DMS53 (cell line): ENCODE data around the gene HECTD2.
"Not testable (repeated sequence)": the region's sequence is repeated elsewhere in the genome, so short reads cannot be mapped to it uniquely, and the experiment has no call there.

ENCODE experiments used
- DNase-seq: peaks from one replicate; lab custom pipeline; 2025; lab: John Stamatoyannopoulos, UW

Gene HECTD2

DNA sequence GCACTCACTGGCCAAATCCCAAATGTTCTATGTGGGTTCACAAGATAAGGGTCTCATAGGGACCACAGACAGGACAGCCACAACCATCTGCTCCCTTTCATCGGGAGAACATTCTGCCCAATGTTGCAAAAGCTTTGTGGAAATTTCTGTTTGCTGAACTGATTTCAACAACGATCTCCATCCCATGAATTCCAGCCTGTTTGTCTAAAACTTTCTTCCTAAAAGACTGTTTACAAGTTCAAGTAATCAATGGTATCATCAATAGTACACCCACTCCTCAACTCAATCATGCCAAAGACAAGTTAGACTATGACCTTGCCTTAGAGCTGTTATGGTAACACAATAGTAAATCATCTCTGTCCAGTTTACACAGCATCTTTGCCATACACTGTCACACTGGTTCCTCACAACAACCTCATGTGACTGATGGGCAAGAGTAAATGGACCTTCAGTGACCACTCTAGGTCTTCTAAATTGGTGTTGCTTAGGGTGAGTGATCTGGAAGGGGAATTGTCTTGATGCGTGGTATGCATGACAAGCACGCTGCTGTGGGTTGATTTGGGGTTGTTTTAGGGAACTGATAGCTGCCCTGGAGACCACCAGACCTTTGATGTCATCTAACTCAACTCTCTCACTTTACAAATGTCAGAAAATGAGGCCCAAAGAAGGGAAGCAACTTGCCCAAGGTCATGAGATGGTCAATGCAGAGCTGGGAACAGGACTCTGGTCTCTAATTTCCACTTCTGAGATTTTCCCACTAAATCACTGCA, 127.7 kb downstream of the HECTD2 start:
- no peak for DNase-seq

DNA sequence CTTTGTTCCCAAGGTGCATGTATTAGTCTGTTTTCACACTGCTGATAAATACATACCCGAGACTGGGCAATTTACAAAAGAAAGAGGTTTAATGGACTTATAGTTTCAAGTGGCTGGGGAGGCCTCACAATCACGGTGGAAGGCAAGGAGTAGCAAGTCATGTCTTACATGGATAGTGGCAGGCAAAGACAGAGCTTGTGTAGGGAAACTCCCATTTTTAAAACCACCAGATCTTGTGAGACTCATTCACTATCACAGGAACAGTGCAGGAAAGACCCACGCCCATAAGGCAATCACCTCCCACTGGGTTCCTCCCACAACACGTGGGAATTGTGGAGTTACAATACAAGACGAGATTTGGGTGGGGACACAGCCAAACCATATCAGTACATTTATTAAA, 129.8 kb downstream of the HECTD2 start:
- DNase-seq: no peak

DNA sequence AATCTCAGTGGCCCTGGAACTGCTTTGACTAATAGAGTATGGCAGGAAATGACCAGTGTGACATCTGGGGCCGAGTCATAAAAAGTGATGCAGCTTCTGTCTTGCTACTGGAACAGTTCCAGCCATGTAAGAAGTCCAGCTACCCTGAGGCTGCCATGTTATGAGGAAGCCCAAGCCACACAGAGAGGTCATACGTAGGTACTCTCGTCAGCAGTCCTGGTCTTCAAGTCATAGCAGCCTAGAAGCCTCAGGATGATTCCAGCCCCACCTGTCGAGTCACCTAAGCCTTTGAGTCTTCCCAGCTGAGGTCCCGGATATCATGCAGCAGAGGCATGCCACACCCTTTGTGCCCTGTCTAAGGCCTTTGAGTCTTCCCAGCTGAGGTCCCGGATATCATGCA, 130.6 kb downstream of the HECTD2 start:
- no peak for DNase-seq

DNA sequence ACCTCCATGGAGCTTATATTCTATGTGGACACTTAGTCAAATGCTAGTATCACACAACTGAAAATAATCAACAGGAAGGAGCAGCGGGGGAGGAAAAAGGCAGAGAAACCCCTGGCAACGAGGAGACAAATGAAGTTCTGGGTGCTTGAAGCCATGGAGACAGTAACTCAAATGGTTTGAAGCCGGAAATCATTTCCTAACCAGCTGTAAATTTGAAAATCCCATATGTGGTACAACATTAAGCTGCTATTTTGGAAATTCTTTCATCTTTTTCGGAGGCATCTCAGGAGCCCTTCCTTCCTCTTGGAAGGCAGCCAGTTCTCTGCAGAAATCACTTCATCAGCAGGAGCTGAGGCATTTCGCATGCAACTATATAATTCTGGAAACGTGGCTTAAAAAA, 131.3 kb downstream of the HECTD2 start:
- DNase-seq: no peak

DNA sequence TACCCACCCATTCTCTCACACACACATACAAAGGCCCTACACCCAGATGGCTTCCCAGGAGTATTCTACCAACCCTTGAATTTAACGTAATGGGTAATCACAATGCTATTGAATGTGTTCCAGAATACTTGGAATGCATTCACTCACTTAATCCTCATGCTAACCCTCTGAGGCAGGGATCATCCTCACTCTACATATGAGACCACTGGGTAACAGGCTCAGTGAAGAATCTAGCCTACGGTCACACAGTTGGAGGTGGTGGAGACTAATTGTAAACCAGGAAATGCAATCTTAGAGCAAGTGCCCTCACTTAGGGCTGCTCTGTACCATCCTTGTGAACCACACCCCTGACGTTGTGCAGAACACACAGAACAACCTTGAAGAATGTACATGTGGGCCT, 135.2 kb downstream of the HECTD2 start:
- DNase-seq: no peak

DNA sequence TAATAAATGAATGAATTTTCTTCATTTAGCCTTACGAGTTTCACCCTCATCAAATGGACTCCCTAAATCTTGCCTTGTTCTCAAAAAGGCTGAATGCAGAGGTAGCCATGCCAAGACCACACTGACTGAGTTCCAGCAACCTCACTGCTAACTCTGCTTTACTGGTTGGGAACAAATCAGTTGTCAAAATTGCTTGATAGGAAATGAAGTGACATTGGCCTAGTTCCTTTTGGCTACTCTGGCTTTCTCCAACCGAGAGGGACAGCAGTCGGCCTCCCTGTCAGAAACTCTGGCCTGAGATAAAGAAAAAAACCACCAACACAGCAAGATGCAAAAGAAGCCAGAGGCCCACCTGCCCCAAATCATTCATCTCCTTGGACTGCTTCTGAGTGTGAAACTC, 135.7 kb downstream of the HECTD2 start:
- no peak for DNase-seq

DNA sequence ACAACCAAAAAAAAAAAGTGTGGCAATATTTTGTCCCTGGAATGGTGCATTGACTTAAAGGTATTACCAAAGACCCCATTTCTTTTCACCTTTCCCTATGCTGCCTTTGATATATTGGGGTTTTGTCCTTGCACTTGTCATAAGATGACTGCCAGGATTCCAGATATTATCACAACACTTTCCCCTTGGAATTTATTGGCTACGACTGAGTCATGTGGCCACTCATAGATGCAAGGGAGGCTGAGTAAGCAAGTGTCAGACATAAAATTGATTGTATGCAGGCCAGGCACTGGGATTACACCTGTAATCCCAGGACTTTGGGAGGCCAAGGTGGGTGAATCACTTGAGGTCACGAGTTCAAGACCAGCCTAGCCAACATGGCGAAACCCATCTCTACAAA, 139.1 kb downstream of the HECTD2 start:
- no peak for DNase-seq

DNA sequence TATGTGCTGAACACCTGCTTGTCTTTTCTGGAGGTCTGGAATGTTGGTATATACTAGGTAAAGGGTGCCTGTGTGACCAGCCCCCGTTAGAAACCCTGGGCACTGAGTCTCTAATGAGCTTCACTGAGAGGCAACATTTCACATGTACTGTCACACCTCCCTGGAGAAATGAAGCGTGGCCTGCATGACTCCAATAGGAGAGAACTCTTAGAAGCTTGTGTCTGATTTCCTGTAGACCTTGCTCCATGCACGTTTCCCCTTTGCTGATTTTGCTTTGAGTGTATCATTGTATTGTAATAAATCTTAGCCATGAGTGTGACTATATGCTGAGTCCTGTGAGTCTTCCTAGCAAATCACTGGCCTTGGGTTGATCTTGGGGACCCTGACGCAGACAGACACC, 139.9 kb downstream of the HECTD2 start:
- DNase-seq: no peak

DNA sequence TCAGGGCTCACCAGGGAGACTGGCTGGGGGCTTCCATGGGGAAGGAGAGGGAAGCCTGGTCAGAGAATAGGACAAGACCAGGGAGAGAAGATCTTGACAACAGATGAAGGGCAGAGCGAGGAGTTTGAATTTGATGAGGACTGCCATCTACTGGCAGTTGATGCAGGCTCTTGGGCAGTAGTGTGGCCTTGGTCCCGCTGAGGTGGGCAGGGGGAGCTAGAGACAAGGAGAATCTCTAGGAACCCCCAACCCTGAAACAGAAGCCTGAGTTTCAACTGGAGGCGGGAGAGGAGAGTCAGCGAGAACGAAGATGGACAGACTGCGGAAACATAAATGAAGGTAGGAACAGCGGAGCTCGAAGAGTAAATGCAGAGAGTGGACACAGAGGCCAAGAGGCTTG, 141.7 kb downstream of the HECTD2 start:
- peak; percentile 64 for DNase-seq

DNA sequence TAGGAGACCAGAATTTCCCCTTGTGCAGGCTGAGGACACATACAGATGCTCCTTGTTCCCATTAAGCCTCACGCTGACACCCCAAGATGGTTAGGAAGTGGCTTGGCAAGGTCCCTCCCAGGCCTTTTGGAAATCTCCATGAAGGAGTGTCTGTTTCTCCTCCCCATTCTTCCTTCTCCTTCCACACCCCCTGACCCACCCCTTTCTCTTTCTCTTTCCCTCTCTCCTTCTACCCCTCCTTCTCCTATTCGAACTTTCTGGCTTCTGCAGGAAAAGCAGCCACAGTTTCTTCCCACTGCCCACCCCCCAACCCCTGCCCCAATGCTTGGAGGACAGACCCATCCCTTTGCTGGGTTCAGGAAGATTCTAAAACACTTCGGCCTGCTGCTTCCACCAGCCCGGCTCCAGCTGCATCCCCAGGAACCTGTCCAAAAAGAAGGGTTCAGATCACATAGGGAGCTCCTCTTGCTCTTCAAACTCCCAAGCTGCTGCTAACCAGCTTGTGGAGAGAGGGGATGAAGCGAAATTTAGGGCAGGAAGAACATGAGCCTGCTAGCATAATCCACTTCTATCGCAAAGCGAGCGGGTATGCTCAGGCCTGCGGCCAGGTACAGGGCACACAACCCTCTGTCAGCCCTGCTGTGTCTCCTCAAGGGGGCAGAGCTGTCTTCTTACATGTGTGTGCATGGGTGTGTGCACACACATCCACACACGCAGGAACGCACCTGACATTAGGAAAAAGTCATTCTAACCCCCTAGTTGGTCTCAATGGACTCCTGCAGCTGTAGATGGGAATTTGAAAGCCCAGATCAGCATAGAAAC, 142.3 kb downstream of the HECTD2 start:
- DNase-seq: peak; percentile 51

DNA sequence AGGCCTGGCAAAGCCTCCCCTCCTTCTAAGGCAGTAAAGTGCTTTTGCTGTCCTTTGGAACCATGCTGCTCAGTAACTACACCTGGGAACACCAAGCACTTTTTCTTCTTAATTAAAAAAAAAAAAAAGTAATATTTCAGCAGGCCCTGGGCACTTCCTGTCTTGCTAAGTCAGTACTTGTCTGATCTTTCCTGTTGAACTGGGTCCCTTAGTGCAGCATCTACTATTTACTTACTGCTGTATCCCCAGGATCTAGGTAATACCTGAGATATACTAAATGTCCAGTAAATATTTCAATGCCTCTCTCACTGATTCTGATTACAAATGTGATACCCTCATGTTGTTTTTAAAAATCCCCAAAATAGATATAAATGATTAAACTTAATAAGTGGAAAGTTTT, 145.3 kb downstream of the HECTD2 start:
- no peak for DNase-seq

DNA sequence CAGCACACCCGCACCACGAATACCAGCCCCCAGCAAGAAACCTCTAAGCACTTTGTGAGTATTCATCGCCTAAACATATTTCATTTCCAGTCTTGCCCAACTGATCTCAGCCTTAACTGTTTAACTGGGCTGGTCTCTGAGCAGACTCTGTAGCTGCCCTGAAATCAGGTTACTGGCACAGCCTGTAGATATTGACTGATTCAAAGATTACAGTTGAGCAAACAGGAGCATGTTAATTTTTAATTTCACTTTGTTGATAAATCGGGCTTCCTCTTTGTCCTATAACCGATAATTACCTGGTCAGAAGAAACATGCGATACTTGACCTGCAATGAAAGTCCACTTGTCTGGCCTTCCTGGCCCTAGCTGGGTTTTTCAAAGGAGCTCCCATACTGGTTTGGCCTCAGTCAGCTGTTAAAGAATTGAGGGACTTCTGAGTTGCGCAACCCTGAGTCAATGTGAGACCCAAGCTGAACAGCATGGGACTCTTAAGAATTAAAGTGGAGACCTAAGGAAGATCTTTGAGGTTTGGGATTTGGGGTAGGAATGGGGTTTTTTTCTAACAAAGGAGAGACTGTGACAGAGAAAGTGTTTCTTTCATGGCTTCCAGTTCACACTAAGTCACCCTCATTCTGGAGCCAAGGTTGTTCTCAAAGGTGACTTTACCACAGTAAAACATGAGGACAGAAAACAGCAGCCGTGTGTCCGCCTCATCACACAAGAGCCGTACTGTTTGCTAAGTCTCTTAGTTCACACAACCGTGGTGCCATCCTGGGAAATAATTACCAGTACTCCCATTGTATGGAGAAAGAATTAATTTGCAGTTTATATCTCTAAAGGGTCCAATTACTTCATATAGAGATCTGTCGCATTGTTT, 146.8 kb downstream of the HECTD2 start:
- peak; percentile 23 for DNase-seq

DNA sequence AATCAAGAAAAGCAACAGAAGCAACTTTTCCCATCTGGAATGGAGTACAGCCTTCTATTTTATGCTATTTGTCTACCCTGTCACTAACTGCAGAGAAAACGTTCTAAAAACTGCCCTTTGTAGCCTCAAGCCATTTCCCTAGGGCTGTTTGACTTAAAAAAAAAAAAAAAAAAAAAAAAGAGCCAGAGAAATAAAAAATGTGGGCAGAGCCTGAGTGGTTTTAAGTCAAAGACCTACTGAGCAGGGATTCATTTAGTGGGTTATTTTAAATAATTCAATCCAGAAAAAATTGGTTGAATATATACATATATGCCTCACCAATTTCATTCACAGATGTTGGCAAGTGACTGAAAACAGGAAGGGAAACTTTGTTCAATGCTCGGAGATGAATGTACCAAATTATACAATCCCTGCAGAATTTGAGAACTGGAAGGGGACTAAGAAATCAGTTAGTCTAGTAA, 147.5 kb downstream of the HECTD2 start:
- no peak for DNase-seq

DNA sequence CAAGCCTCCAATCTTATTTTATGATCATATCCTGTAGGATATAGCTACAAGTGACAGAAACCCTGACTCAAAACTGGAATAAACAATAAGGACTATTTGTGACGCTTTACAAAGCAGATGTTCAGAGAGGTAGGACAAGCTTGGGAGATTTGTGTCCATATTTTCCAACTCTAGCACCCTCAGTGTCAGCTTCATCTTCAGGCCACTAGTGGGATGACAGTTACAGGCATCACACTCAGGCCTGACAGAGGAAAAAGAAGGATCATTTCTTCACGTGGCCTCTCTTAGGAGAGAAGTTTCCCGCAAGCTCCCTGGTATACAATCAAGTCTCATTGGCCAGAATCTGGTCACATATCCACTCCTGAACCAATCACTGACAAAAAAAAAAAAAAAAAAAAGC, 148.3 kb downstream of the HECTD2 start:
- DNase-seq: no peak

DNA sequence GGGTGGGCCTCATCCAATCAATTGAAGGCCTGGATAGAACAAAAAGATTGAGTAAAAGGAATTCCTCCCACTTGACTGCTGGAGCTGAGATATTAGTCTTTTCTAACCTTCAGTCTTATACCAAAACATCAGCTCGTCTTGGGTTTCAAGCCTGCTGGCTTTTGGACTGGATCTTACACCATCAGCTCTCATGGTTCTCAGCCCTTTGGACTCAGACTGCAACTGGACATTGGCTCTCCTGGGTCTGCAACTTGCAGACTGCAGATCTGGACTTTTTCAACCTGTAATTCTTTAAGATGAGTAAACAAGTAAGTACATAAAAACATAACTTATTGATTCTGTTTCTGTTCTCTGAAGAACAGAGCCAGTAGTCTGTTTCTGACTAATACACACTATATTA, 149.0 kb downstream of the HECTD2 start:
- DNase-seq: no peak

DNA sequence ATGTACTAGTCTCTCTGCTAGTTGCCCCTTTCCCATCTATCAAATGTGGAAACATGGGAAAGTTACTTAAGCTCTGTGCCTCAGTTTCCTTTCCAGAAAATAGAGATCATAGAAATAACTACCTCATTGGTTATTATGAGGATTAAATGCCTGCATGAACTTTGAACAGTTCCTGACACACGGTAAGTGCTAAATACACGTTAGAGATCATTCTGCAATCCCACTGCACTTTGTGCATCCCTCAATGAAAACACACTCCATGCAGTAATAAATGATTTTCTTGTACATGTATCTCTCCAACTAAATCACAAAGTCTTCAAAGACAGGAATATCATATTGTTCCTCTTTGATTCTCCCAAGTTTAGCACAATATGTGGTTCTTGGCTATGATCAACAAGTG, 149.6 kb downstream of the HECTD2 start:
- no peak for DNase-seq

DNA sequence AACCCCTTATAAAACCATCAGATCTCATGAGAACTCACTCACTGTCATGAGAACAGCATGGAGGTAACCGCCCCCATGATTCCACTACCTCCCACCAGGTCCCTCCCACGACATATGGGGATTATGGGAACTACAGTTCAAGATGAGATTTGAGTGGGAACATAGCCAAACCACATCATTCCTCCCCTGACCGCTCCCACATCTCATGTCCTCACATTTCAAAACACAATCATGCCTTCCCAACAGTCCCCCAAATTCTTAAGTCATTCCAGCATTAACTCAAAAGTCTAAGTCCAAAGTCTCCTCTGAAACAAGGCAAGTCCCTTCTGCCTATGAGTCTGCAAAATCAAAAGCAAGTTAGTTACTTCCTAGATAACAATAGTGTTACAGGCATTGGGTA, 150.7 kb downstream of the HECTD2 start:
- not testable (repeated sequence) for DNase-seq

DNA sequence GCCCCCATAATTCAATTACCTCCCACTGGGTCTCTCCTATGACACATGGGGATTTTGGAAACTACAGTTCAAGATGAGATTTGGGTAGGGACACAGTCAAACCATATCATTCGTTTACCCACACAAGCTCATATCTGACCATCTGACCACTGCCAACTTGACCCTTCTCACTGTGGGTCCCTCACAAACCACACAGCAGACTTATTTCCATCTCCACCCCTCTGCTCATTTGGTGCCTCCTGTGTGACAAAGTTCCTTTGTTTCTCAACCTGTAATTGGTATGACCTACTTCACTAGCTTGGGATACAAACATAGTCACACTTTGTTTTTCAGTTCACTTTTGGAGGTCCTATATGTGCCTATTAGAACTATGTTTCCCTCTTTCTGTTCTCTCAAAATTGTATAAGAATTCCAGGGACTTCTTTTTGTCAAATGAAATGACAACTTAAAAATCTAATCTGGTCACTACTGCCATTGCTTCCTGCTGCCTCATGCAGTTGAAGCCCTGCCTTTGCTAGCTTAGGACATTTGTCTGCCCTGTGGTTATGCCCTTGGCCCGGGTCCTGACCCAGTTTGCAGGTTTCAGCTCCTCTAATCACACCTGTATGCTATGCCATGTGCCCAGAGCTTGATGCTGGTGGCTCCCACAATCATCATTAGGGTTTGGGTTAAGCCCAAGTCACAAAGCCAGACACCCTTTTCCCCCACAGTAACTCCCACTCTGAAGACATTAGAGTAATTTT, 152.9 kb downstream of the HECTD2 start:
- DNase-seq: no peak

DNA sequence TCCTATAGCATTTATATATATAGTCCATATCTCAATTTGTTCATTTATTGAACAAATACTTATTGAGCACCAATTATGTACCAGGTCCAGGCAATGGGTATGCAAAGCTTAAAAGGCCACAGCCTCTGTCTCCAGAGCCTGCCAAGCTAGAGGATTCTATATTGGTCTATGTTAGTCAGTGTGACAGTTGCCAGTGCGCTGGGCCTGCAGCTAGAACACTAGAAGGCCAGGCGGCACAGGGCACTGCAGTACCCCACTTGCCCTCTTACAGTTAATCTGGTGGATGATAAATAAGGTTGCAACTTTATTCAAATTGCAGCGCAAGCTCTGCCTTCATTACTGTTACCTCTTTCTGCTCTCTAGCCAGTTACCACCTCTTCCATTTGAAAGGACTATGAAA, 153.9 kb downstream of the HECTD2 start:
- no peak for DNase-seq
